Peyer's patch (tissue), 4 donors: Measurements from ENCODE around the gene EPHB1.

Experiments used
- POLR2A ChIP-seq, 2 donors: fragments of 450-650 bp; IDR thresholded peaks; one replicate each; pipeline ENCODE4 v1.5.1; 2017; ENCODE audit warnings: antibody characterized with exemption in 2 of 2, mild to moderate bottlenecking in 2 of 2, moderate library complexity in 2 of 2
- TF ChIP-seq, protein P1 (sequence below), 6 experiments: fragments of 450-650 bp in 4 of 6; fragments of 200-600 bp in 2 of 6; sonication (generic) in 1 of 6; IDR thresholded peaks; one replicate each; pipeline ENCODE4 v1.5.1; 2017 to 2019; ENCODE audit warnings: antibody characterized with exemption in 6 of 6, mild to moderate bottlenecking in 3 of 6, moderate library complexity in 1 of 6

GRCh38 chr3:134792700-134793099, 2.4 kb upstream of the EPHB1 start:
- TF ChIP-seq, protein P1, sequence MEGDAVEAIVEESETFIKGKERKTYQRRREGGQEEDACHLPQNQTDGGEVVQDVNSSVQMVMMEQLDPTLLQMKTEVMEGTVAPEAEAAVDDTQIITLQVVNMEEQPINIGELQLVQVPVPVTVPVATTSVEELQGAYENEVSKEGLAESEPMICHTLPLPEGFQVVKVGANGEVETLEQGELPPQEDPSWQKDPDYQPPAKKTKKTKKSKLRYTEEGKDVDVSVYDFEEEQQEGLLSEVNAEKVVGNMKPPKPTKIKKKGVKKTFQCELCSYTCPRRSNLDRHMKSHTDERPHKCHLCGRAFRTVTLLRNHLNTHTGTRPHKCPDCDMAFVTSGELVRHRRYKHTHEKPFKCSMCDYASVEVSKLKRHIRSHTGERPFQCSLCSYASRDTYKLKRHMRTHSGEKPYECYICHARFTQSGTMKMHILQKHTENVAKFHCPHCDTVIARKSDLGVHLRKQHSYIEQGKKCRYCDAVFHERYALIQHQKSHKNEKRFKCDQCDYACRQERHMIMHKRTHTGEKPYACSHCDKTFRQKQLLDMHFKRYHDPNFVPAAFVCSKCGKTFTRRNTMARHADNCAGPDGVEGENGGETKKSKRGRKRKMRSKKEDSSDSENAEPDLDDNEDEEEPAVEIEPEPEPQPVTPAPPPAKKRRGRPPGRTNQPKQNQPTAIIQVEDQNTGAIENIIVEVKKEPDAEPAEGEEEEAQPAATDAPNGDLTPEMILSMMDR (IDR thresholded peaks at IDR 0.05): no peak
- no peak for TF ChIP-seq POLR2A (IDR thresholded peaks at IDR 0.05)
